Rectal smooth muscle tissue (tissue), 1 donor: ENCODE measurements around the gene GDF7.
A peak's percentile ranks its signal among the peaks of the same experiment; 100 is the strongest.

ENCODE experiments used
- H3K27ac ChIP-seq: one replicate; pipeline ENCODE4 v1.7.0; 2013; ENCODE audit warnings: low read depth, low read length, inconsistent platforms
- H3K27me3 ChIP-seq: one replicate; pipeline ENCODE4 v1.7.0; 2013; ENCODE audit warnings: low read length; ENCODE audit not compliant: control insufficient read depth, insufficient read depth
- H3K36me3 ChIP-seq: one replicate; pipeline ENCODE4 v1.7.0; 2013; ENCODE audit warnings: low read length; ENCODE audit not compliant: control insufficient read depth, insufficient read depth
- H3K4me1 ChIP-seq: one replicate; pipeline ENCODE4 v1.7.0; 2013; ENCODE audit warnings: low read length; ENCODE audit not compliant: control insufficient read depth, insufficient read depth
- H3K4me3 ChIP-seq: one replicate; pipeline ENCODE4 v1.7.0; 2013; ENCODE audit warnings: low read length
- H3K9ac ChIP-seq: one replicate; pipeline ENCODE4 v1.7.0; 2013; ENCODE audit warnings: low read length

GDF7 gene

GRCh38 chr2:20668871-20669475 lies 2.0 kb downstream of the GDF7 start:
- H3K36me3 ChIP-seq = no peaks in the 10 kb centered on the region
- H3K27me3 ChIP-seq = peaks cover 68% of the 10 kb centered on the region
- H3K9ac ChIP-seq = no peak overlapping the region
- no peak overlapping the region for H3K27ac ChIP-seq
- H3K4me3 ChIP-seq = no peak overlapping the region
- no peaks in the 10 kb centered on the region for H3K4me1 ChIP-seq

GRCh38 chr2:20669562-20670314 lies 2.8 kb downstream of the GDF7 start:
- Histone ChIP-seq H3K4me1 (no peaks in the 10 kb centered on the region), H3K27ac (no peak overlapping the region), H3K9ac (no peak overlapping the region), H3K36me3 (no peaks in the 10 kb centered on the region), H3K27me3 (peaks cover 62% of the 10 kb centered on the region), H3K4me3 (no peak overlapping the region)

GRCh38 chr2:20670315-20671035 lies 3.5 kb downstream of the GDF7 start:
- Histone ChIP-seq H3K36me3 (no peaks in the 10 kb centered on the region), H3K27me3 (peaks cover 55% of the 10 kb centered on the region), H3K9ac (no peak overlapping the region), H3K4me1 (no peaks in the 10 kb centered on the region), H3K27ac (no peak overlapping the region), H3K4me3 (peak overlapping the region; percentile 5)

GRCh38 chr2:20671036-20671735 lies 4.2 kb downstream of the GDF7 start:
- H3K9ac ChIP-seq = no peak overlapping the region
- H3K27ac ChIP-seq = no peak overlapping the region
- H3K4me1 ChIP-seq = no peaks in the 10 kb centered on the region
- H3K36me3 ChIP-seq = no peaks in the 10 kb centered on the region
- H3K4me3 ChIP-seq = no peak overlapping the region
- peaks cover 50% of the 10 kb centered on the region for H3K27me3 ChIP-seq

GRCh38 chr2:20671736-20672080 lies 4.8 kb downstream of the GDF7 start:
- H3K27me3 ChIP-seq = peaks cover 48% of the 10 kb centered on the region
- H3K4me3 ChIP-seq = no peak overlapping the region

GRCh38 chr2:20672201-20672951 lies 5.4 kb downstream of the GDF7 start:
- peaks cover 47% of the 10 kb centered on the region for H3K27me3 ChIP-seq
- H3K36me3 ChIP-seq = no peaks in the 10 kb centered on the region
- no peak overlapping the region for H3K9ac ChIP-seq
- no peaks in the 10 kb centered on the region for H3K4me1 ChIP-seq
- H3K27ac ChIP-seq = no peak overlapping the region
- H3K4me3 ChIP-seq = no peak overlapping the region

More at GRCh38 chr2:20671736-20672080, 4.8 kb downstream of the GDF7 start:
- H3K9ac ChIP-seq = no peak overlapping the region
- H3K36me3 ChIP-seq = no peaks in the 10 kb centered on the region
- H3K27ac ChIP-seq = no peak overlapping the region
- H3K4me1 ChIP-seq = no peaks in the 10 kb centered on the region

GRCh38 chr2:20673686-20674308 lies 6.9 kb downstream of the GDF7 start:
- Histone ChIP-seq H3K27ac (no peak overlapping the region), H3K9ac (no peak overlapping the region), H3K36me3 (no peaks in the 10 kb centered on the region), H3K4me3 (no peak overlapping the region), H3K4me1 (peaks cover 2% of the 10 kb centered on the region), H3K27me3 (peaks cover 33% of the 10 kb centered on the region)

- Histone ChIP-seq H3K4me1 (peaks cover 2% of the 10 kb centered on the region), H3K36me3 (no peaks in the 10 kb centered on the region), H3K27ac (no peak overlapping the region), H3K27me3 (peaks cover 28% of the 10 kb centered on the region), H3K4me3 (no peak overlapping the region), H3K9ac (no peak overlapping the region)
Observed at GRCh38 chr2:20674309-20674965, 7.5 kb downstream of the GDF7 start.

- Histone ChIP-seq H3K4me3 (no peak overlapping the region), H3K27ac (no peak overlapping the region), H3K36me3 (no peaks in the 10 kb centered on the region), H3K27me3 (peaks cover 21% of the 10 kb centered on the region), H3K4me1 (peaks cover 2% of the 10 kb centered on the region), H3K9ac (no peak overlapping the region)
Observed at GRCh38 chr2:20674974-20675679, 8.2 kb downstream of the GDF7 start.

GRCh38 chr2:20675701-20676352 lies 8.9 kb downstream of the GDF7 start:
- H3K4me1 ChIP-seq = peaks cover 2% of the 10 kb centered on the region
- no peak overlapping the region for H3K4me3 ChIP-seq
- no peak overlapping the region for H3K27ac ChIP-seq
- H3K9ac ChIP-seq = no peak overlapping the region
- no peaks in the 10 kb centered on the region for H3K36me3 ChIP-seq
- peaks cover 14% of the 10 kb centered on the region for H3K27me3 ChIP-seq
